Sigmoid colon (tissue), 7 donors: Measurements from ENCODE around the gene IZUMO2. TPM values are rescaled to one million over a fixed set of nuclear protein-coding genes. Genes with fewer than 3 reads are reported as not detected.

ENCODE experiments used
- DNase-seq: peaks from one replicate; pipeline ENCODE4 v3.0.0-alpha.2; 2019
- H3K27ac ChIP-seq, 4 donors: fragments of 200-600 bp; sonication (generic); one replicate each; pipeline ENCODE4 v1.5.1; 2016 to 2019; ENCODE audit warnings: mild to moderate bottlenecking in 1 of 4
- H3K27me3 ChIP-seq, 3 donors: fragments of 200-600 bp; sonication (generic); one replicate each; pipeline ENCODE4 v1.5.1; 2019; ENCODE audit warnings: mild to moderate bottlenecking in 1 of 3
- H3K36me3 ChIP-seq, 4 donors: fragments of 200-600 bp; sonication (generic); one replicate each; pipeline ENCODE4 v1.5.1; 2016 to 2019
- H3K4me1 ChIP-seq, 4 donors: fragments of 200-600 bp; sonication (generic); one replicate each; pipeline ENCODE4 v1.5.1; 2017 to 2019
- H3K4me3 ChIP-seq, 4 donors: fragments of 200-600 bp; sonication (generic); one replicate each; pipeline ENCODE4 v1.5.1; 2017 to 2019; ENCODE audit warnings: mild to moderate bottlenecking in 2 of 4, moderate library complexity in 1 of 4
- H3K9me3 ChIP-seq, 4 donors: fragments of 200-600 bp in 3 of 4; sonication (generic) in 3 of 4; one replicate each; pipeline versions ENCODE4 v1.5.1 to v1.6.1; 2013 to 2019
- CTCF ChIP-seq, 4 experiments: fragments of 450-650 bp in 3 of 4; fragments of 200-600 bp in 1 of 4; IDR thresholded peaks; one replicate each; pipeline ENCODE4 v1.5.1; 2016 to 2019; ENCODE audit warnings: antibody characterized with exemption in 4 of 4, mild to moderate bottlenecking in 3 of 4, moderate library complexity in 2 of 4
- EP300 ChIP-seq, 4 donors: sonication (generic); formaldehyde crosslinking; IDR thresholded peaks; one replicate each; pipeline ENCODE4 v1.6.1; 2017; ENCODE audit warnings: antibody characterized with exemption in 4 of 4
- POLR2A ChIP-seq, 2 donors: fragments of 450-650 bp; IDR thresholded peaks; one replicate each; pipeline ENCODE4 v1.6.1; 2016; ENCODE audit warnings: antibody characterized with exemption in 2 of 2, mild to moderate bottlenecking in 2 of 2, moderate library complexity in 2 of 2
- POLR2AphosphoS5 ChIP-seq, 4 donors: sonication (generic); formaldehyde crosslinking; IDR thresholded peaks; one replicate each; pipeline ENCODE4 v1.6.1; 2017; ENCODE audit warnings: antibody characterized with exemption in 4 of 4
- WGBS, 2 donors: extraction: QIAGEN DNeasy Blood & Tissue Kit; methylation state at CpG; one replicate each; pipeline ENCODE4 v1.1.7; 2013; 5-methylcytosine and 5-hydroxymethylcytosine counted together
- intact Hi-C: fragments of 100-400 bp; cut with DNase I; formaldehyde crosslinking; loops from one replicate; pipeline ENCODE4 v1.15.1; 2023
- polyA plus RNA-seq, 3 donors: library from polyadenylated mRNA; stranded (reverse); fragments of 200-250 nt; gene quantifications; one replicate each; pipeline ENCODE4 v1.2.3, GENCODE V29; 2013
- total RNA-seq, 4 donors: library from RNA; depleted of rRNA; stranded (reverse); fragments of >200 nt; gene quantifications; one replicate each; pipeline ENCODE4 v1.1.0, GENCODE V29; 2016
- donor health status: healthy with polysubstance abuse.
- donor health status: Bipolar disorder and iron deficiency.
- donor health status: healthy.

Gene IZUMO2
- total and polyA plus RNA-seq, 7 donors, result not detected

GRCh38 chr19:50202962-50203280, 39.8 kb upstream of the IZUMO2 start:
- Histone ChIP-seq H3K9me3 (no peaks in the 10 kb centered on the region), H3K4me3 (peak overlapping the region in 3 of 4 donors; percentile 41 to 53 (median 52)), H3K36me3 (no peaks in the 10 kb centered on the region), H3K27ac (no peak overlapping the region), H3K4me1 (peaks cover 0 to 31% (median 22%) of the 10 kb centered on the region in 4 donors), H3K27me3 (peaks cover 42 to 77% (median 43%) of the 10 kb centered on the region in 3 donors)
- intact Hi-C loops, result no loop called here
- no peak for DNase-seq
- WGBS, 2 donors, result 19 to 22% methylated on average over 18 of the region's 18 CpGs
- TF ChIP-seq POLR2AphosphoS5 (IDR thresholded peaks at IDR 0.05), result no peak
- TF ChIP-seq CTCF (IDR thresholded peaks at IDR 0.05), result no peak
- no peak for TF ChIP-seq EP300 (IDR thresholded peaks at IDR 0.05)
- no peak for TF ChIP-seq POLR2A (IDR thresholded peaks at IDR 0.05)

- no peak for TF ChIP-seq POLR2A (IDR thresholded peaks at IDR 0.05)
- TF ChIP-seq CTCF (IDR thresholded peaks at IDR 0.05), result no peak
- TF ChIP-seq EP300 (IDR thresholded peaks at IDR 0.05), result no peak
- TF ChIP-seq POLR2AphosphoS5 (IDR thresholded peaks at IDR 0.05), result no peak
- Histone ChIP-seq H3K4me1 (peaks cover 0 to 31% (median 22%) of the 10 kb centered on the region in 4 donors), H3K27ac (no peak overlapping the region), H3K36me3 (no peaks in the 10 kb centered on the region), H3K4me3 (no peak overlapping the region), H3K27me3 (peaks cover 42 to 76% (median 43%) of the 10 kb centered on the region in 3 donors), H3K9me3 (no peaks in the 10 kb centered on the region)
- no peak for DNase-seq
- intact Hi-C loops, result no loop called here
- WGBS, 2 donors, result 86 to 92% methylated on average over 3 of the region's 3 CpGs
These were observed 39.3 kb upstream of the IZUMO2 start for GRCh38 chr19:50202386-50202785.

- DNase-seq, result no peak
- peaks cover 0 to 23% (median 16%) of the 10 kb centered on the region in 4 donors for H3K4me1 ChIP-seq
- 14 to 21% methylated on average over 5 of the region's 5 CpGs for WGBS, 2 donors
- H3K36me3 ChIP-seq, result no peaks in the 10 kb centered on the region
- H3K4me3 ChIP-seq, result no peak overlapping the region
- no peak overlapping the region for H3K27ac ChIP-seq
- peaks cover 23 to 74% (median 26%) of the 10 kb centered on the region in 3 donors for H3K27me3 ChIP-seq
- intact Hi-C loops, result no loop called here
- H3K9me3 ChIP-seq, result no peaks in the 10 kb centered on the region
- no peak for TF ChIP-seq POLR2A (IDR thresholded peaks at IDR 0.05)
- TF ChIP-seq CTCF (IDR thresholded peaks at IDR 0.05), result no peak
- TF ChIP-seq POLR2AphosphoS5 (IDR thresholded peaks at IDR 0.05), result no peak
- no peak for TF ChIP-seq EP300 (IDR thresholded peaks at IDR 0.05)
These were observed 36.1 kb upstream of the IZUMO2 start for GRCh38 chr19:50199259-50199555.

- peaks cover 17 to 73% (median 21%) of the 10 kb centered on the region in 3 donors for H3K27me3 ChIP-seq
- no peak overlapping the region for H3K27ac ChIP-seq
- H3K36me3 ChIP-seq, result no peaks in the 10 kb centered on the region
- intact Hi-C loops, result no loop called here
- TF ChIP-seq CTCF (IDR thresholded peaks at IDR 0.05), result no peak
- no peaks in the 10 kb centered on the region for H3K9me3 ChIP-seq
- no peak overlapping the region for H3K4me3 ChIP-seq
- DNase-seq, result no peak
- 32 to 42% methylated on average over 7 of the region's 7 CpGs for WGBS, 2 donors
- peaks cover 0 to 20% (median 13%) of the 10 kb centered on the region in 4 donors for H3K4me1 ChIP-seq
These were observed 35.6 kb upstream of the IZUMO2 start for GRCh38 chr19:50198431-50199258.

GRCh38 chr19:50197348-50197747, 34.3 kb upstream of the IZUMO2 start:
- WGBS, 2 donors, result 80 to 90% methylated on average over 3 of the region's 3 CpGs
- TF ChIP-seq EP300 (IDR thresholded peaks at IDR 0.05), result no peak
- TF ChIP-seq POLR2AphosphoS5 (IDR thresholded peaks at IDR 0.05), result no peak
- no peak for TF ChIP-seq POLR2A (IDR thresholded peaks at IDR 0.05)
- TF ChIP-seq CTCF (IDR thresholded peaks at IDR 0.05), result no peak
- H3K27me3 ChIP-seq, result peaks cover 5 to 66% (median 12%) of the 10 kb centered on the region in 3 donors

More at GRCh38 chr19:50197348-50197747, 34.3 kb upstream of the IZUMO2 start:
- intact Hi-C loops, result no loop called here
- Histone ChIP-seq H3K4me1 (peaks cover 0 to 12% (median 5%) of the 10 kb centered on the region in 4 donors), H3K9me3 (no peaks in the 10 kb centered on the region), H3K4me3 (no peak overlapping the region), H3K36me3 (no peaks in the 10 kb centered on the region), H3K27ac (no peak overlapping the region)
- no peak for DNase-seq
